SU-DHL-6 (cell line): Measurements from ENCODE around the gene C11orf86.

Experiments
- H2AFZ ChIP-seq: fragments of 200-600 bp; sonication (generic); 2 replicates; pipeline ENCODE4 v1.6.1; 2014; ENCODE audit warnings: low read depth, mild to moderate bottlenecking, moderate library complexity, mixed read lengths, antibody characterized with exemption, low read length; ENCODE audit not compliant: severe bottlenecking
- H3F3A ChIP-seq: fragments of 200-600 bp; shearing (Covaris generic); 2 replicates; pipeline ENCODE4 v1.6.0; 2016; ENCODE audit warnings: antibody characterized with exemption, mild to moderate bottlenecking; ENCODE audit not compliant: insufficient read depth
- H3K27ac ChIP-seq: fragments of 200-600 bp; sonication (generic); 2 replicates; pipeline ENCODE4 v1.5.1; 2016; ENCODE audit warnings: low read depth, mild to moderate bottlenecking, low read length, moderate library complexity, mixed read lengths
- H3K27me3 ChIP-seq: fragments of 200-600 bp; sonication (generic), shearing (Covaris generic); 2 replicates; pipeline ENCODE4 v1.6.0; 2014; ENCODE audit warnings: mild to moderate bottlenecking, low read length
- H3K36me3 ChIP-seq: fragments of 200-600 bp; sonication (generic); 2 replicates; pipeline ENCODE4 v1.6.1; 2014; ENCODE audit warnings: mild to moderate bottlenecking, low read length, mixed read lengths
- H3K4me2 ChIP-seq: fragments of 300-600, 200-600 bp; shearing (Covaris generic), sonication (generic); 2 replicates; pipeline ENCODE4 v1.6.0; 2014; ENCODE audit warnings: low read length, low read depth, mild to moderate bottlenecking; ENCODE audit not compliant: poor library complexity, severe bottlenecking
- H3K4me3 ChIP-seq: fragments of 200-600 bp; sonication (generic); 2 replicates; pipeline ENCODE4 v1.5.1; 2014; ENCODE audit warnings: antibody characterized with exemption, low read length, mild to moderate bottlenecking, mixed read lengths; ENCODE audit not compliant: insufficient read depth, poor library complexity, severe bottlenecking
- H3K79me2 ChIP-seq: fragments of 200-600 bp; sonication (generic); 2 replicates; pipeline ENCODE4 v1.6.1; 2014; ENCODE audit warnings: mild to moderate bottlenecking, low read length, moderate library complexity; ENCODE audit not compliant: insufficient read depth
- H3K9ac ChIP-seq: fragments of 200-600 bp; sonication (generic); 2 replicates; pipeline ENCODE4 v1.7.0; 2014; ENCODE audit warnings: mild to moderate bottlenecking, low read length
- H3K9me2 ChIP-seq: fragments of 200-600 bp; sonication (generic); replicated peaks from 2 replicates; pipeline ENCODE4 v1.6.1; 2014; ENCODE audit warnings: low read length; ENCODE audit not compliant: insufficient read depth
- H3K9me3 ChIP-seq: fragments of 200-600 bp; sonication (generic); 2 replicates; pipeline ENCODE4 v1.6.1; 2014; ENCODE audit warnings: low read length, mixed read lengths; ENCODE audit not compliant: insufficient read depth
- H4K20me1 ChIP-seq: fragments of 200-600 bp; sonication (generic); 2 replicates; pipeline ENCODE4 v1.6.1; 2014; ENCODE audit warnings: low read depth, mild to moderate bottlenecking, antibody characterized with exemption, low read length, moderate library complexity, mixed read lengths
- CTCF ChIP-seq: fragments of 200-600 bp; sonication (generic); IDR thresholded peaks from one replicate; pipeline ENCODE4 v1.5.1; 2017; ENCODE audit warnings: antibody characterized with exemption, mild to moderate bottlenecking, low read length, moderate library complexity; ENCODE audit not compliant: insufficient read depth, poor library complexity, severe bottlenecking
- EZH2phosphoT487 ChIP-seq: fragments of 200-600 bp; sonication (generic), shearing (Covaris generic); conservative IDR thresholded peaks from 2 replicates; pipeline ENCODE4 v1.6.1; 2018; ENCODE audit warnings: mild to moderate bottlenecking, antibody characterized with exemption, low read length, moderate library complexity, mixed read lengths

Gene C11orf86

GRCh38 chr11:67016550-67016949 lies 41.4 kb downstream of the C11orf86 start:
- Histone ChIP-seq H4K20me1 (no peaks in the 10 kb centered on the region), H3K27ac (no peak overlapping the region), H3K9ac (no peak overlapping the region), H3F3A (no peaks in the 10 kb centered on the region), H3K4me2 (no peak overlapping the region), H3K36me3 (no peaks in the 10 kb centered on the region), H3K4me3 (no peak overlapping the region), H3K79me2 (no peaks in the 10 kb centered on the region), H2AFZ (no peak overlapping the region), H3K9me3 (no peaks in the 10 kb centered on the region), H3K9me2 (no peaks in the 10 kb centered on the region), H3K27me3 (no peaks in the 10 kb centered on the region)
- TF ChIP-seq EZH2phosphoT487 (no peak), CTCF (no peak)

- Histone ChIP-seq H3K9me2 (no peaks in the 10 kb centered on the region), H3K9me3 (no peaks in the 10 kb centered on the region), H3F3A (no peaks in the 10 kb centered on the region), H3K36me3 (no peaks in the 10 kb centered on the region), H3K9ac (no peak overlapping the region), H4K20me1 (no peaks in the 10 kb centered on the region), H3K27ac (no peak overlapping the region), H3K4me3 (no peak overlapping the region), H3K4me2 (no peak overlapping the region), H3K27me3 (no peaks in the 10 kb centered on the region), H3K79me2 (no peaks in the 10 kb centered on the region), H2AFZ (no peak overlapping the region)
- TF ChIP-seq EZH2phosphoT487 (no peak), CTCF (no peak)
Measured at GRCh38 chr11:67020949-67021348, 45.8 kb downstream of the C11orf86 start.

GRCh38 chr11:67022341-67022933 lies 47.3 kb downstream of the C11orf86 start:
- TF ChIP-seq EZH2phosphoT487 (no peak), CTCF (no peak)
- H3K4me3 ChIP-seq = no peak overlapping the region
- no peaks in the 10 kb centered on the region for H3K9me2 ChIP-seq
- H3K27ac ChIP-seq = no peak overlapping the region
- no peaks in the 10 kb centered on the region for H3F3A ChIP-seq
- H2AFZ ChIP-seq = no peak overlapping the region
- no peaks in the 10 kb centered on the region for H3K9me3 ChIP-seq
- no peaks in the 10 kb centered on the region for H3K36me3 ChIP-seq
- H3K27me3 ChIP-seq = no peaks in the 10 kb centered on the region
- H3K4me2 ChIP-seq = no peak overlapping the region
- no peaks in the 10 kb centered on the region for H3K79me2 ChIP-seq
- H4K20me1 ChIP-seq = no peaks in the 10 kb centered on the region
- no peak overlapping the region for H3K9ac ChIP-seq
